ENCODE measurements around the gene PRXL2B.

The PRXL2B gene

DNA sequence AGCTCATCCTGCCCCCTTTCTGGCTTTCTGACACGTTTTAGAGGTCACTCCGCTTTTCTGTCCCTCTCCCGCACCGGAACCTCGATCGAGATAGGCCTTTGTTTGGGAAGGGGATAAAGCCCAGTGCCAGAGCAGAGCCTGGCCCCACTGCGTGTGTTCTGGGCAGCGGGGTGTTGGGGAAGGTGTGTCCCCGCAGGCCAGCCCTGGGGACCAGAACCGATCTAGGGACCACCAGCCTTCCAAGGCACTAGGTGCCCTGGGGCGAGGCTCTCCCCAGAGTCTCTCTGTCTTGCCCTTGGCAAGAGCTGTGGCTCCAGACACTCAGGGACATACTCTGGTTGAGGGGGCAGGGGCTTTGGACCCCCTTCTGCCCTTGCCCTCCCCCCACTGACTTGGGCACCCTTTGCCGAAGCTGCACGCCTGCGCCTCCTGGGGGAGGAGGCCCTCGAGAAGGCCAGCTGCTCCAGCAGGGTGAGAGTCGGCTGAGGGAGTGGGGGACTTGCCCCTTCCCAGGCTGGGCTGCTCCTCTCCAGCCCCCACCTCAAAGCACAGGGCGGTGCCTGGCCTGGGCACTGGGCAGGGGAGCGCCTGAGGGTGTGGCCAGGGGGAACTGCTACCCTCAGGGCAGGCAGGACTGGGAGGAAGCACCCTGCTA lies 16.4 kb downstream of the PRXL2B start:
- TF ChIP-seq, protein P1, sequence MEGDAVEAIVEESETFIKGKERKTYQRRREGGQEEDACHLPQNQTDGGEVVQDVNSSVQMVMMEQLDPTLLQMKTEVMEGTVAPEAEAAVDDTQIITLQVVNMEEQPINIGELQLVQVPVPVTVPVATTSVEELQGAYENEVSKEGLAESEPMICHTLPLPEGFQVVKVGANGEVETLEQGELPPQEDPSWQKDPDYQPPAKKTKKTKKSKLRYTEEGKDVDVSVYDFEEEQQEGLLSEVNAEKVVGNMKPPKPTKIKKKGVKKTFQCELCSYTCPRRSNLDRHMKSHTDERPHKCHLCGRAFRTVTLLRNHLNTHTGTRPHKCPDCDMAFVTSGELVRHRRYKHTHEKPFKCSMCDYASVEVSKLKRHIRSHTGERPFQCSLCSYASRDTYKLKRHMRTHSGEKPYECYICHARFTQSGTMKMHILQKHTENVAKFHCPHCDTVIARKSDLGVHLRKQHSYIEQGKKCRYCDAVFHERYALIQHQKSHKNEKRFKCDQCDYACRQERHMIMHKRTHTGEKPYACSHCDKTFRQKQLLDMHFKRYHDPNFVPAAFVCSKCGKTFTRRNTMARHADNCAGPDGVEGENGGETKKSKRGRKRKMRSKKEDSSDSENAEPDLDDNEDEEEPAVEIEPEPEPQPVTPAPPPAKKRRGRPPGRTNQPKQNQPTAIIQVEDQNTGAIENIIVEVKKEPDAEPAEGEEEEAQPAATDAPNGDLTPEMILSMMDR (IDR thresholded peaks at IDR 0.05; ENCODE audit: extremely low read depth, missing control alignments) = no peak
- DNase-seq (ENCODE audit: low spot score) = no peak

DNA sequence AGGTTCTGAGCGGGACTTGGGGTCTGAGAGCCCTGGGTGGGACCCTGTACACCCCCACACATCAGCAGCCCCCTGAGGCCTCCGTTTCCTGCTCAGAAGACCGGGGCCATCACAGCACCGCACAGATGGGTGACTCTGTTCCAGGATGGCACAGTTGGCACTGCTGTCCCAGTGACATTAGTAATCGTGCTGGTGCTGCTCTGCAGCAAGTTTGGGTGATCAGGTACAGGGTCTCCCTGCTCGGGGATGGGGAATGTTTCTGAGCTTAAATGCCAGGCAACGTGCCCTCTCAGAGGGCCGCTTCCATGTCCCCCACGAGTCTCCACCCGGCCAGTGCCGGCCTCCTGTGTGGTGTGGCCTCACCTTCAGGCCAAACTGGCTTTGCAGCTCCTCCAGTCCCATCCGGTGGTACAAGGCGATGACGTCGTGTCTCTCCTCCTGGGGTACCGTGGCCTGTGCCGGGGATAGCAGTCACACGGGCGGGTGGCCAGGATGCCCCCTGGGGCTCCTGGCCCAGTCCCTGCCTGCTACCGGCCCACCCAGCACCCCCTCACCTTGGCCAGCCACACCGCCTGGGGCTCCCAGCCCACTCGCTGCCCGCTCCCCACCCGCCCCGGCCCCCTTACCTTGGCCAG lies 17.1 kb downstream of the PRXL2B start:
- DNase-seq (ENCODE audit: low spot score) = no peak
- TF ChIP-seq, protein P1 (IDR thresholded peaks at IDR 0.05; ENCODE audit: extremely low read depth, missing control alignments) = no peak

DNA sequence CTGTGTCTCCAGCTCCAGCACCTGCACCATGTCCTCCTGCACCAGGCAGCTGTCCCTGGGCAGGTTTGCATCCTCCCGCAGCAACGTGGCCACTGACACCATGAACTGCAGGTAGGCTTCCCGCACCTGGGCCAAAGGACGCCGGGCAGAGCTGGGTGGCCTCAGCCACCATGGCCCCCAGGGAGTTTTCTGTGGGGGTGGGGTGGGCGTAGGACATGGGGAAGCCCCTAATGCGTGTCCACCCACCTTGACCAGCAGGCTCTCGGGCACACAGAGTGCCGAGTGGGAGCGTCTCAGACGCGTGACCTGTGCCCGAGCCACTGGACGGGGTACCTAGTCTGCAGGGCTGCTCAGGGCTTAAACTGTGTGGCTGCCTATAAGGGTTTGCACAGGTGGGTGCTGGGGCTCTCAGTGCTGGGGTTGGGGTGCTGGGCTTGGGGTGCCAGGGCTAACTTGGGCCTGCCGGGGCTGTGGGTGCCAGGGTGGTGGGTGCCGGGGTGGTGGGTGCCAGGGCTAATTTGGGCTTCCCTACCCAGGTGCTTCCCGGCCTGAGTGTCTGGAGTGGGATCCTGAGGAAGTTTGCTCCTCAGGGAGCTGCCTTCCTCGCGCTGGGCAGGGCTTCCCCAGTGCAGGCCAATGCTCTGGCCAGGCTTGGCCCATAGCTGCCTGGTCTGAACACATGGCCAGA lies 17.7 kb downstream of the PRXL2B start:
- no peak for DNase-seq (ENCODE audit: low spot score)
- TF ChIP-seq, protein P1 (IDR thresholded peaks at IDR 0.05; ENCODE audit: extremely low read depth, missing control alignments) = no peak

DNA sequence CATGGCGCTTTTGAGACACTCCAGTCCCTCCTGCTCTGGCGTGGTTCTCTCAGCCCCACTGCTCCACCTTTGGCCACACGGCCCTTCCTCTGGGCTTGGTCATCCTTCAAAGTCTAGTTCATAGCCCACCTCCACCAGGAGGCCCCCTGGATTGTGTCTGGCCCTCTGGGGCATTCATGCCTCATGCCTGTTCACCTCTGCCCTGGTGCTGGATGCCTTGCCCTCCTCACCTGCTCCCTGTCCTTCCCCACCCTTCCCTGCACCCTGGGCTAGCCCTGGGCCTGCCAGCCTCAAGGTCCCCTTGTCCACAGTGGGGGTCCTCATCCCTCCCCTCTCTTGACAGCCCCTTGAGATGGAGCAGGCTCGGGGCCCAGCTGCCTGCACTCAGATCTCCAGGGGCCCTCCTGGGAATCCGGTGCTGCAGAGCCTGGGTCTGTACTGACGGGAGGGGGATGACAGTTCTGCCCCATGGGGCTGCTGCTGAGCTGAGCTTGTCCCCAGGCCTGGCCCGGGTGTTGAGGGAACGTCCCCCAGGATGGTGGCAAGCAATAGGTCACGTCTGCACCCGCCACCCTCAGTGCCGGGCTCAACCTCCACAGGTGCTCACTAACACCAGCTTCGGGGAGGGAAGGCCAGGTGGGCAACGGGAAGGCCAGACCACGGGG lies 18.4 kb downstream of the PRXL2B start:
- no peak for DNase-seq (ENCODE audit: low spot score)
- TF ChIP-seq, protein P1 (IDR thresholded peaks at IDR 0.05; ENCODE audit: extremely low read depth, missing control alignments) = no peak

DNA sequence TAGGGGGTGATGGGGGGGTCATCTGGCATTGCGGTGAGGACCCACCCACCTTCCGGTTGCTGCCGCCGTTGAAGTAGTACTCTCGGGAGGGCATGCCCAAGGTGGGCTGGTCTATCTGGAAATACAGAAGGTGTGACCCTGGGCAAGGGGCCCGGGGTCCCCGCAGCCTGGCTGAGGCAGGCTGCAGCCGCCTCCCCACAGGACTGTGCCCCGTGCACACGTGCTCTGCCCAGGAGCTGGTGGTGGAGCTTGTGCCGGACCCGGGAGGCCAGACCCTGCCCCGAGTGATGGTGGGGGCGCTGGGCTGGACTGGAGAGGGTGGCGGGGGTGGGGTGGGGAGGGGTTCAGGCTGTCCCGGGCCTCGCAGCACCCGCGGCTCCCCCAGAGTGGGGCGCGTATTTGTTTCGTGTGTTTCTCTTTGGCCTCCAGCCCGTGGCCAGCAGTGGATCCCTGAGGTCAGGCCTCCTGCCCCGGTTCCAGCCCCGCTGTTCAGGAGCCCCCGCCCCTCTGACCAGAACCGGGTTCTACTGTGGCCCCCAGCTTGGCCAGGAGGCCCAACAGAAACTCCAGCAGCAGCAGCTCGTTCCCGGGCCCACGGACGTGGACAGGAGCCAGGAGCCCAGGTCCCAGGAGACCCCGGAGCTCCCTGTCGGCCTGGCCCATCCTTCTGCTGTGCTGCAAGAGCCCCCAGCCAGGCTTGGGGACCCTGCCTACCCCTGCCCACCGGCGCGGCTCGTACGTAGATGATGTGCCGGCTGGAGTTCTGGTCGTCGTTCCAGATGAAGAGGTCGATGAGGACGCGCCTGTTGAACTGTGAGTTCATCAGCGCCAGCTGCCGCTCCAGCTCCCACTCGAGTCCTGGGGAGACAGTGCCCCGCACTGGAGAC lies 19.2 kb downstream of the PRXL2B start:
- TF ChIP-seq, protein P1 (IDR thresholded peaks at IDR 0.05; ENCODE audit: extremely low read depth, missing control alignments) = no peak
- no peak for DNase-seq (ENCODE audit: low spot score)

DNA sequence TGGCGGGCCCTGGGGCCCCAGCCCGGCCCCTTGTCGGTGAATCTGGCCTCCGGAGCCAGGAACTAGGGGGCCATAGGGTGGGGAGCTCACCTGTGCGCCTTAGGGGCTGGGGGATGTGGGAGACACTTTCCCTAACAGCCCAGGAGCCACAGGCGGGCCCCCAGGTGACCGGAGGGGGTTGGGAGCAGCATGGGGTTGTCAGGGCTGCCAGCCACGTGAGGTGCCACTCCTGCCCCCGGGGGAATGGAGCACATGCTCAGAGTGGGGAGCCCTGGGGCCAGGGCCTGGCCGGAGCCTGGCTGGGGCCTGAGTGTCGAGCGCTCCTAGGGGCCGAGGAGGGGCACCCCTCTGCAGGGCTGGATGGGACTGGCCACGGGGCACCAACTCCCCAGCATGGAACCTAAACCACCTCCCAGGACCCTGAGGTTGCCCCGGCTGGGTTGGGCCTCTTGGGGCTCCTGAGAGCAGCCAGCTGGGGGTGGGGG lies 19.9 kb downstream of the PRXL2B start:
- DNase-seq (ENCODE audit: low spot score) = no peak
- TF ChIP-seq, protein P1 (IDR thresholded peaks at IDR 0.05; ENCODE audit: extremely low read depth, missing control alignments) = no peak
